GM12873 (cell line): ENCODE measurements around the gene GBX2.

Experiments used
- CTCF ChIP-seq: IDR thresholded peaks from 2 replicates; pipeline ENCODE4 v1.5.1; 2012; ENCODE audit warnings: low read depth, mild to moderate bottlenecking, moderate library complexity, low read length, control low read depth; ENCODE audit not compliant: insufficient read depth; ENCODE audit errors: missing control alignments

GBX2 gene

DNA sequence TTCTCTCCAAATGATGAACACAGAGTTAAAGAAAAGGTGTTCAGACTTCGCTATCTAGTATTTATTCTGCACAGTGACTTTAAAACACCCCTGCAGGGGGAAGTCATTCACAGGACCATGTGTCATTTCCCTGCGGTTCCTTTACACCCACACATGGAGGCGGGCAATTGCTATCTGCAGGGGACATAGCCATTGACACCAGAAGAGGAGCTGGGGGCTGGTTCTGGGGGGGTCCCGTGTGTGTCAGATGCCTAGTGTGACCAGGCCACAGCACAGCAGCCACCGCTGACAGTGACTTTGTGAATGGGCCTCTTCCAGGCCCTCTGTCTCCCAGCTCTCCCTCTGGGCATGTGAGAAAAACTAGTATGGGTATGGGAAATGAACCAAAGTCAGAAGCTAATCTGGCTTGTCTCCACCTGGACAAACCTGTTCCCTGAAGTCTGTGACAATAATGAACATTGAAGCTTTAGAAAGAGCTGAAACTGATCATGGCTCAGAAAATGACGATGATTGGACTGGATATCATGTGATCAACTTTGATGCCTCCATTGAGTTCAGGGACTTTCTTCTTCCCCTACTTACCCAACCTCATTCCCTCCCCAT lies 7.5 kb upstream of the GBX2 start:
- no peak for TF ChIP-seq CTCF

GRCh38 chr2:236173729-236174607 lies 5.8 kb upstream of the GBX2 start:
- no peak for TF ChIP-seq CTCF

DNA sequence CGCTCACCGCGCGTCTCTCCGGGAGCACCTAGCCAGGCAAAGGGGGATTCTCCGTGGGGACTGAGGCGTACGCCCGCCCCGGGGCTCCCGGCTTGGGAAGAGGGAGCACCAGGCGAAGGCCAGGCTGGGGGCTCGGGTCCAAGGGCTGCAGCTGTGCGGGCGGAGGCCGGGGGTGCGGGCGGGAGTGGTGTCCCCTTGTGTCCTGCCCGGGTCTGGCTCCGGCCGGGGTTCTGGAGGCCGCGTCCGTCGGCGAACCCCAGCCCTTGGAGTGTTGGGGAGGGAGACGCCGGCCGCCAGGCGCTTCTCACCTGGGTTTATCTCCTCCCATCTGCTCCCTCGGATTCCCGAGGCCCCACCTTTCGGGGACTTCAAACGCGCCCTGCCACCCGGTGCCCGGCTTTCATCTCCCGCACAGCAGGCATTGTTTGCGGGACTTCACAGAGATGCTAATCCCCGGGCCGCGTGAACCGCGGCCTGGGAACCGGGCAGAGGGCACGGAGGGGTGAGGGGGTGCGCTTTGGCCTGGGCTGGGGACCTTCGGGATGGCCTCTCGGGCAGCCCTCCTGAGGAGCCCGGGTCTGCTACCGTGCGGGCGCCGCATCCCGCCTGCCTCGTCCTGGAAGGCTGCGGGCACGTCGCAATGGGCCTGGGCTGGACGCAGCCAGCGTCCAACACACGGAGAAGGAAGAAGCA lies 5.0 kb upstream of the GBX2 start:
- no peak for TF ChIP-seq CTCF

- no peak for TF ChIP-seq CTCF
These were observed 4.3 kb upstream of the GBX2 start for GRCh38 chr2:236172255-236173035.

- TF ChIP-seq CTCF: no peak
These were observed 3.6 kb upstream of the GBX2 start for GRCh38 chr2:236171680-236172254.

GRCh38 chr2:236171181-236171679 lies 3.0 kb upstream of the GBX2 start:
- TF ChIP-seq CTCF: no peak
